Inflammatory macrophage treated with lipopolysaccharide for 1 hour (primary cell): ENCODE data around the gene TMEM69.
A peak's percentile ranks its signal among the peaks of the same experiment; 100 is the strongest.
"Not testable (repeated sequence)": the region's sequence is repeated elsewhere in the genome, so short reads cannot be mapped to it uniquely, and the experiment has no call there.

Source experiments
- DNase-seq, 2 donors: peaks; one replicate each; pipeline ENCODE4 v3.0.0-alpha.2; 2020 to 2022

TMEM69 gene

DNA sequence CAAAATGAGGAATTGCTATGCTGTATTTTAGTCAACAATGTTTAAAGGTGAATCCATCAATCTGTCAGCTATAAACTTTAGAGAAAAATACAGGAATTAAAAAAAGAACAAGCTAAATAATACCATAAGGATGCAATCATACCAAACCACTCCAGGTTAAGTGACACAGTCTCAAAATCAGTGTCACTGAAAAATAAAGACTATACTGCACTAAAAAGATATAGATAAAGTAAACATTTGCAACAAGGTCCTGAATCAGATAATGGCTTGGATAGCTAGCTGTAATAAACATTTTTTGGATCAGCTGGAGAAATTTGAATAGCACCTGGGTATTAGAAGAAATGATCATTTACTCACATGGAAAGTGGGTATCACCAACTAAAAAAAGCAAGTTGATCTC lies 9.5 kb upstream of the TMEM69 start:
- no peak for DNase-seq

DNA sequence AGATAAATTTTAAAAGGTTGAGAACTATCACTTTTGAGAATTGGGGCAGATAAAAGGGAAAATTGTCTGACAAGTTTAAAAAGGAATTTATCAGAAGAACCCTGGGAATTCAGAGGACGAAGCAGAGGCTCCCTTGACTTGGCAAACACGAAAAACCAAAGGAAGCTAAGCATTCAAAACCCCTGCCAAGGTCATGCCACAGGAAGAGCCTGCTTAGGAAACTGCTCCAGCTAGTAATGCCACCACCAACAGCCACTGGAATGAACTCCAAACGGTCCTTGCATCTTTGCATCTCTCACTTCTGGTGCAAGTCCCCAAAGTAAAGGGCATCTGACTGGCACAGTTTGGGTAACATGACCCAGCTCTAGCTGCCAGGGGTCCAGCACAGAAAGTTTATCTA lies 8.9 kb upstream of the TMEM69 start:
- no peak for DNase-seq

DNA sequence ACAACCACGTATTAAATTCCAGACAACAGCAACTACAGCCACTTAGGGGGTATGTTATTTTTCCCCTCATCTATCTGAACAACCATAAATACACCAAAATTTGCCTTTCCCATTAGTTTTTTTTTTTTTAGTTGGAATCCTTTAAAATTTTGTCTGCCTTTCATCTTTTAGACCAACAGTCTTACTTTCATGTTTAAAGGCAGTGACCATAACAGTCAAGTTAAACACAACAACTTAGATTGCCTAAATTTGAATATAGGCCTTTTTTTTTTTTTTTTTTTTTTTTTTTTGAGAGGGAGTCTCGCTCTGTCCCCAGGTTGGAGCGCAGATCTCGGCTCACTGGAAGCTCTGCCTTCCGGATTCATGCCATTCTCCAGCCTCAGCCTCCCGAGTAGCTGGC lies 5.0 kb upstream of the TMEM69 start:
- DNase-seq = no peak

- DNase-seq = no peak
Measured at GRCh38 chr1:45684402-45684801, 3.6 kb upstream of the TMEM69 start.

GRCh38 chr1:45685308-45686014 lies 2.5 kb upstream of the TMEM69 start:
- DNase-seq = peak; percentile 41 to 61

DNA sequence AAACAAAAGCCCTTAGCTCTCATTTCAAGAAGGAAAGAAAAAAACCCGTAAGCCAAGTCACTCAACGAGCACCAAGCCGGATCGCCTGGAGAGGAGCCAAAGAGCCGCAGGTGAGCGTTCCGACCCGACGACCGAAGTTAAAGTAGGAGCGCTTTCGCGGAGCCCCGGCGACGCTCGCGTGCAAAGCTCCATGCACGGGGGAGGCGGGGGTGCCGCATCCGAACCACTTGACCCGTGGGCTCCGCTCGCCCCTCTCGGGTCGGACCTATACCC lies 2.0 kb upstream of the TMEM69 start:
- peak; percentile 21 to 44 for DNase-seq

- DNase-seq = peak; percentile 94 to 98
Measured at GRCh38 chr1:45686288-45687013, 1.5 kb upstream of the TMEM69 start, which contains the start of gene GPBP1L1. Gene GPBP1L1, minus strand, starts transcription at chr1:45686533. Its CDS starts 27,446 bp downstream, at chr1:45659087.

- peak; percentile 97 to 99 for DNase-seq
Measured at GRCh38 chr1:45687014-45687753, 797 bp upstream of the TMEM69 start.

- not testable (repeated sequence) for DNase-seq
Measured at GRCh38 chr1:45693811-45694210, 5.8 kb downstream of the TMEM69 start.

DNA sequence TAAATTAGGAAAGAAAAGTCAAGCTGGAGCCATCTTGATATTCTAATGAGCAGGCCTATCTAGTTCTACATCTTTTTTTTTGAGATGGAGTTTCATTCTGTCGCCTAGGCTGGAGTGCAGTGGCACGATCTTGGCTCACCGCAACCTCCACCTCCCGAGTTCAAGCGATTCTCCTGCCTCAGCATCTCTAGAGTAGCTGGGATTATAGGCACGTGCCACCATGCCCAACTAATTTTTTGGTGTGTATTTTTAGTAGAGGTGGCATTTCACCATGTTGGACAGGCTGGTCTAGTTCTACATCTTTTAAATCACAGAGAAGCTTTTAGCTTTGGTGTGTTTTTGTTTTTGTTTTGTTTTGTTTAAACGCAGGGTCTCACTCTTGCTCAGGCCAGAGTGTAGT lies 6.8 kb downstream of the TMEM69 start:
- DNase-seq = no peak

- DNase-seq = no peak
Measured at GRCh38 chr1:45704637-45705036, 16.7 kb downstream of the TMEM69 start.

GRCh38 chr1:45713711-45714110 lies 25.7 kb downstream of the TMEM69 start:
- no peak for DNase-seq

GRCh38 chr1:45716700-45717099 lies 28.7 kb downstream of the TMEM69 start:
- no peak for DNase-seq

DNA sequence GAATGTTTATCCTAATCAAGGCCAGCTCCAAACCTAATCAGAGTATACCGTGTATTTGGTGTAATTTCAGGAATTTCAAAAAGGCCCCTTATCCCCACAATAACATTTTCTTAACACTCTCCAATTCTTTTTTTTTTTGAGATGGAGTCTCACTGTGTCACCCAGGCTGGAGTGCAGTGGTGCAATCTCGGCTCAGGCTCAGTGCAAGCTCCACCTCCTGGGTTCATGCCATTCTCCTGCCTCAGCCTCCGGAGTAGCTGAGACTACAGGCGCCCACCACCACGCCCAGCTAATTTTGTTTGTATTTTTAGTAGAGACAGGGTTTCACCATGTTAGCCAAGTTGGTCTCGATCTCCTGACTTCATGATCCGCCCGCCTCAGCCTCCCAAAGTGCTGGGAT lies 29.4 kb downstream of the TMEM69 start:
- not testable (repeated sequence) for DNase-seq

DNA sequence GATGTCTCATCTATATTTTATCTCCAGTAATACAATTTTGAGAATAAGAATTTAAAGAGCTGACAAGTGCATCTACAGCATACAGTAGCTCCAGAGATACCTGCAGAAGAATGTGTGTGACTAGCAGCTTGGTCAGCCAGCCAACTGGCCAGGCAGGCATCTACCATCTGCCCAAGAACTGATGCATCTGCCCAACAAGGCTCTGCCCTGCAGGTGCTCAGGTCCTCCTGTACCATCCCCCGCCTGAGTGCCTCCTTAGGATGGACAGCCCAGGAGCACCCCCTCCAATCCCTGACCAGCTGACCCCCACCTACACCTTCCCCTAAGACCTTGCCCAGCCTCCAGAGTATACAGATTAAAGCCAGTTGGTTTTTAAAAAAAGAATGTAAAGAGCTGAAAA lies 30.3 kb downstream of the TMEM69 start:
- no peak for DNase-seq

DNA sequence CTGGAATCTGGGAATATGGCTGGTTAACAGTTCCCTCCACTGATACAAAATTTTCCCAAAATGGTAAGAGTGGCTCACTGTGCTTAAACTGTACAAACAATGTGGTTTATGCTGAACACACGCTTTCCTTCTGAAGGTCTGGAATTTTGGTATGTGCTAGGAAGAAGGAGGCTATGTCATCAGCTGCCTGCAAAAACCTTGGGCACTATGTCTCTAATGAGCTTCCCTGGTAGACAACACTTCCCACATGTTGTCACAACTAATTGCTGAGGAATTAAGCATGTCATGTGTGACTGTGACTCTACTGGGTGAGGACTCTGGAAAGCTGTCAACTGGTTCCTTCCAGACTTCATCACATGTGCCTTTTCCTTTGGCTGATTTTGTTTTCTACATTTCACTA lies 33.2 kb downstream of the TMEM69 start:
- peak in 1 of 2 donors; percentile 16 for DNase-seq

DNA sequence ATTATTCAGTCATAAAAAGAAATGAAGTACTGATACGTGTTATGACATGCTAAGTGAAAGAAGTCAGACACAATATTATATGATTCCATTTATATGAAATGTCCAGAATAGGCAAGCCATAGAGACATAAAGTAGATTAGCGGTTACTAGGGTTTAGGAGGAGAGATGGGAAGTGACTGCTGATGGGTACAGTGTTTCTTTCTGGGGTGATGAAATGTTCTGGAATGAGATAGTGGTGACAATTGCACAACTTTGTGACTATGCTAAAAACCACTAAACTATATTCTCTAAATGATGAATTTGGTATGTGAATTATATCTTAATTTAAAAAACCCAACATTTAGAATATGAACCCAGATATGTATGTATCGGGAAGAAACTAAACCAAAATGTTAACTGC lies 34.8 kb downstream of the TMEM69 start:
- DNase-seq = peak; percentile 63 to 66

DNA sequence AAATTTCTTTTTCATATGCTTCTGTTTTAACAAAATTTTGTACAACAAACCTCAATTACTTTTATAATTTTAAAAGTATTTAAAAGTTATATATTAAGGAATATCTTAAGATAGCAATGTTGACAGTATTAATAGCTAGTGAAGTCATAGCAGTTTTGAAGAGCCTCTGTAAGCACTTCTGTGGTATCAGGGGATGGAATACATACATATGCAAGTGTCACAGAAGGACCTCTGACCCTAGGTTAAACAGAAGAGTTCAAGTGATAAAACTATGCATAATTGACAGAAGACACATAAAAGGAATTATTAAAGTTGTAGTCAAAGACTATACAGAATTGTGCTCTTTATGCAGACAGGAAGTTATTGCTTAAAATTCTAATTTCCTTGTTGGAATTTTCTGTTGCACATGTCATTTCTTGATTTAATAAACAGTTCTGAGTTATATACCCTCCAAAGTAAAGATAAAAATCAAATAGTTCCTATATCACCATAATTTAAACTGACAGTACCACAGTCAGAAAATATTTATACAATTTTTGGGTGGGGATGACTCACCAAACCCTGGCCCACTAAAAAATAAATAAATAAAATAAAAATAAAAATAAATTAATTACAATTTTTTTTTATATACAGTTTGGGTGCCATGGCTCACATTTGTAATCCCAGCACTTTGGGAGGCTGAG lies 35.4 kb downstream of the TMEM69 start:
- peak in 1 of 2 donors; percentile 14 for DNase-seq

DNA sequence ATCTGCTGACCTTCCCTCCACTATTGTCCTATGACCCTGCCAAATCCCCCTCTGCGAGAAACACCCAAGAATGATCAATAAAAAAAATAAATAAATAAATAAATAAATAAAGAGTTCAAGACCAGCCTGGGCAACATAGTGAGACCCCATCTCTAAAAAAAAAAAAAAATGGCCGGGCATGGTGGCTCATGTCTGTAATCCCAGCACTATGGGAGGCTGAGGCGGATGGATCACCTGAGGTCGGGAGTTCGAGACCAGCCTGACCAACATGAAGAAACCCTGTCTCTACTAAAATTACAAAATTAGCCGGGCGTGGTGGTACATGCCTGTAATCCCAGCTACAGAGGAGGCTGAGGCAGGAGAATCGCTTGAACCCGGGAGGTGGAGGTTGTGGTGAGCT lies 38.0 kb downstream of the TMEM69 start:
- DNase-seq = not testable (repeated sequence)

DNA sequence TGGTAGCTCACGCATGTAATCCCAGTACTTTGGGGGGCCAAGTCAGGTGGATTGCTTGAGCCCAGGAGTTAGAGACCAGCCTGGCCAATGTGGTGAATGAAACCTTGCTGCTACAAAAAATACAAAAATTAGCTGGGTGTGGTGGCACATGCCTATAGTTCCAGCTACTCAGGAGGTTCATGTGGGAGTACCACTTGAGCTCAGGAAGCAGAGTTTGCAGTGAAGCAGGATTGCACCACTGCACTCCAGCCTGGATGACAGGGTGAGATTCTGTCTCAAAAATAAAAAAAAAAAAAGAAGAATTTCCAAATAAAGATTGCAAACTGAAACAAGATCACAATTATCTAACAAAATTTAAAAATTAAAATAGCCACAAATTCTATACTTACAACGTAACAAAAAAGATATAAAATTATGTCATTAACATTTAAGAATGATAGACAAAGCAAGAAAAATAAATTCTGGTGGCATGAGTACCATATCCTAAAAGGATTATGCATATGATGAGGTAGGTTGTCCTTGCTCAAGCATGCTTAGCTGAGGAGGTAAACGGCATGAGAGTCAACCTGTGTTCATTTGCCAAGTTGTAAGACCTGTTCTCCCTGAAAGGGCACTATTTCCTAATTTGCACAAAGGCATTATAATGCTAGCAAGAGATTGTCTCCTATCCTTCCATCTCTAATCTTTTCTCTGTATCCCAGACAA lies 42.2 kb downstream of the TMEM69 start:
- peak; percentile 17 to 70 for DNase-seq

- no peak for DNase-seq
Measured at GRCh38 chr1:45730780-45731319, 42.9 kb downstream of the TMEM69 start.

- DNase-seq = no peak
Measured at GRCh38 chr1:45739137-45739536, 51.2 kb downstream of the TMEM69 start.
